Amniotic epithelial cell (primary cell): ENCODE measurements around the gene OTUB2.

Source experiments
- DNase-seq: peaks from one replicate; pipeline ENCODE4 v3.0.0-alpha.2; 2010; ENCODE audit warnings: low read depth

OTUB2 gene

GRCh38 chr14:94041551-94042346 is 15.6 kb downstream of the OTUB2 start:
- peak; percentile 86 for DNase-seq

- DNase-seq, result no peak
Measured at GRCh38 chr14:94042433-94043091, 16.4 kb downstream of the OTUB2 start.

- DNase-seq, result no peak
Measured at GRCh38 chr14:94043111-94043755, 17.1 kb downstream of the OTUB2 start.

GRCh38 chr14:94043756-94044475 is 17.8 kb downstream of the OTUB2 start:
- no peak for DNase-seq

- no peak for DNase-seq
Measured at GRCh38 chr14:94044476-94045091, 18.4 kb downstream of the OTUB2 start.

GRCh38 chr14:94045101-94045500 is 19.0 kb downstream of the OTUB2 start:
- DNase-seq, result no peak

GRCh38 chr14:94045563-94046345 is 19.6 kb downstream of the OTUB2 start:
- DNase-seq, result no peak

GRCh38 chr14:94046696-94047250 is 20.6 kb downstream of the OTUB2 start:
- DNase-seq, result no peak

GRCh38 chr14:94047581-94047980 is 21.4 kb downstream of the OTUB2 start:
- no peak for DNase-seq

GRCh38 chr14:94048691-94049624 is 22.8 kb downstream of the OTUB2 start:
- DNase-seq, result no peak

- no peak for DNase-seq
Measured at GRCh38 chr14:94049625-94050023, 23.5 kb downstream of the OTUB2 start.

GRCh38 chr14:94050231-94050880 is 24.2 kb downstream of the OTUB2 start:
- no peak for DNase-seq

- peak; percentile 22 for DNase-seq
Measured at GRCh38 chr14:94051115-94051514, 25.0 kb downstream of the OTUB2 start.

GRCh38 chr14:94051779-94052178 is 25.6 kb downstream of the OTUB2 start:
- DNase-seq, result no peak

GRCh38 chr14:94052199-94052598 is 26.1 kb downstream of the OTUB2 start:
- no peak for DNase-seq

- DNase-seq, result no peak
Measured at GRCh38 chr14:94052662-94053061, 26.5 kb downstream of the OTUB2 start.

GRCh38 chr14:94054401-94054800 is 28.3 kb downstream of the OTUB2 start:
- no peak for DNase-seq

- no peak for DNase-seq
Measured at GRCh38 chr14:94054936-94055335, 28.8 kb downstream of the OTUB2 start.
